ENCODE data around the gene KNTC1.

DNA sequence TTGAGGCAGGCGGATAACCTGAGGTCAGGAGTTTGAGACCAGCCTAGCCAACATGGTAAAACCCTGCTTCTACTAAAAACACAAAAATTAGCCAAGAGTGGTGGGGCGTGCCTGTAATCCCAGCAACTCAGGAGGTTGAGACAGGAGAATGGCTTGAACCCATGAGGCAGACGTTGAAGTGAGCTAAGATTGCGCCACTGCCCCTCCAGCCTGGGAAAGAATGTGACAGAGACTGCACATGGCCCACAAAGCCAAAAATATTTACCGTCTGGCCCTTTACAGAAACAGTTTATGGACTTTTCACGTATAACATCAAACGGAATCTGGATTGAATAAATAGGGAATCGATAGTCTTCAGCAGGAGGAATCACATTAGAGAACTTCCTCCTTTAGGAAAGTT lies 3.8 kb upstream of the KNTC1 start:
- TF ChIP-seq CTCF (IDR thresholded peaks at IDR 0.05 in 8 of 11, conservative IDR thresholded peaks at IDR 0.05 in 3 of 11) (no peak), POLR2A (IDR thresholded peaks at IDR 0.05) (no peak), POLR2AphosphoS5 (IDR thresholded peaks at IDR 0.05) (no peak)
